Stimulated activated naive CD8-positive, alpha-beta T cell treated with anti-CD3 and anti-CD28 coated beads, Interleukin-15, amount 100 ng/mL, for 72 hours (primary cell): Measurements from ENCODE around the gene C12orf54.
"Not testable (repeated sequence)": the region's sequence is repeated elsewhere in the genome, so short reads cannot be mapped to it uniquely, and the experiment has no call there.

Experiments
- ATAC-seq: fragments of 150-1000 bp; cut with Tn5 transposase; 2 replicates; pipeline ENCODE4 v1.10.0; 2021; ENCODE audit warnings: mild to moderate bottlenecking, moderate library complexity
- DNase-seq, 2 donors: peaks; one replicate each; pipeline ENCODE4 v3.0.0; 2021 to 2022
- H3K27ac Mint-ChIP-seq, 2 donors: one replicate each; pipeline ENCODE4 v1.8.0; 2022; ENCODE audit warnings: mild to moderate bottlenecking in 2 of 2, mixed read lengths in 2 of 2, moderate library complexity in 2 of 2
- H3K27me3 Mint-ChIP-seq: one replicate; pipeline ENCODE4 v1.8.0; 2022; ENCODE audit warnings: mixed read lengths
- H3K4me1 Mint-ChIP-seq: one replicate; pipeline ENCODE4 v1.8.0; 2022; ENCODE audit warnings: mild to moderate bottlenecking, mixed read lengths
- H3K4me3 Mint-ChIP-seq, 2 donors: one replicate each; pipeline ENCODE4 v1.8.0; 2022; ENCODE audit warnings: mild to moderate bottlenecking in 2 of 2, mixed read lengths in 2 of 2, moderate library complexity in 1 of 2
- H3K9me3 Mint-ChIP-seq, 2 donors: one replicate each; pipeline ENCODE4 v1.8.0; 2022; ENCODE audit warnings: mixed read lengths in 2 of 2

C12orf54 gene

GRCh38 chr12:48482930-48483329 lies 632 bp downstream of the C12orf54 start:
- ATAC-seq: no peak
- peaks cover 6% of the 10 kb centered on the region for H3K4me1 Mint-ChIP-seq
- peaks cover 17% of the 10 kb centered on the region for H3K27me3 Mint-ChIP-seq
- H3K9me3 Mint-ChIP-seq: peaks cover 0 to 5% of the 10 kb centered on the region in 2 donors
- H3K4me3 Mint-ChIP-seq: no peak overlapping the region
- DNase-seq: no peak
- H3K27ac Mint-ChIP-seq: no peak overlapping the region

- no peak for DNase-seq
- H3K4me3 Mint-ChIP-seq: no peak overlapping the region
- H3K27ac Mint-ChIP-seq: no peak overlapping the region
- H3K4me1 Mint-ChIP-seq: peaks cover 18% of the 10 kb centered on the region
- H3K27me3 Mint-ChIP-seq: peaks cover 17% of the 10 kb centered on the region
- no peak for ATAC-seq
- H3K9me3 Mint-ChIP-seq: no peaks in the 10 kb centered on the region
Measured at GRCh38 chr12:48486261-48486660, 4.0 kb downstream of the C12orf54 start.

GRCh38 chr12:48486679-48487078 lies 4.4 kb downstream of the C12orf54 start:
- Mint-ChIP-seq H3K4me1 (peaks cover 18% of the 10 kb centered on the region), H3K27ac (no peak overlapping the region), H3K27me3 (peaks cover 17% of the 10 kb centered on the region), H3K4me3 (no peak overlapping the region), H3K9me3 (no peaks in the 10 kb centered on the region)
- ATAC-seq (no peak), DNase-seq (no peak)

GRCh38 chr12:48489012-48489411 lies 6.7 kb downstream of the C12orf54 start:
- peak in 1 of 2 donors; percentile 12 for DNase-seq
- Mint-ChIP-seq H3K27ac (no peak overlapping the region), H3K9me3 (no peaks in the 10 kb centered on the region), H3K27me3 (peaks cover 17% of the 10 kb centered on the region), H3K4me3 (no peak overlapping the region), H3K4me1 (peaks cover 18% of the 10 kb centered on the region)
- peak; percentile 100 for ATAC-seq

GRCh38 chr12:48489456-48489855 lies 7.2 kb downstream of the C12orf54 start:
- H3K27ac Mint-ChIP-seq, DNase-seq, H3K4me3 Mint-ChIP-seq, ATAC-seq, H3K9me3 Mint-ChIP-seq: not testable (repeated sequence)
- Mint-ChIP-seq H3K4me1 (peaks cover 18% of the 10 kb centered on the region), H3K27me3 (peaks cover 17% of the 10 kb centered on the region)

GRCh38 chr12:48500281-48500680 lies 18.0 kb downstream of the C12orf54 start:
- not testable (repeated sequence) for H3K4me1 Mint-ChIP-seq, H3K27ac Mint-ChIP-seq, H3K4me3 Mint-ChIP-seq, H3K27me3 Mint-ChIP-seq, H3K9me3 Mint-ChIP-seq, DNase-seq, ATAC-seq

GRCh38 chr12:48506836-48507235 lies 24.5 kb downstream of the C12orf54 start:
- DNase-seq, ATAC-seq, H3K27ac Mint-ChIP-seq, H3K27me3 Mint-ChIP-seq, H3K4me3 Mint-ChIP-seq, H3K4me1 Mint-ChIP-seq: not testable (repeated sequence)
- H3K9me3 Mint-ChIP-seq: peaks cover 14 to 16% of the 10 kb centered on the region in 2 donors

GRCh38 chr12:48508987-48509386 lies 26.7 kb downstream of the C12orf54 start:
- Mint-ChIP-seq H3K4me1 (peaks cover 10% of the 10 kb centered on the region), H3K9me3 (peaks cover 14 to 16% of the 10 kb centered on the region in 2 donors), H3K4me3 (no peak overlapping the region), H3K27ac (no peak overlapping the region), H3K27me3 (no peaks in the 10 kb centered on the region)
- DNase-seq (no peak), ATAC-seq (no peak)

- Mint-ChIP-seq H3K9me3 (peaks cover 16 to 20% of the 10 kb centered on the region in 2 donors), H3K27ac (no peak overlapping the region), H3K27me3 (no peaks in the 10 kb centered on the region), H3K4me1 (peaks cover 10% of the 10 kb centered on the region), H3K4me3 (no peak overlapping the region)
- DNase-seq (no peak), ATAC-seq (no peak)
Measured at GRCh38 chr12:48510111-48510510, 27.8 kb downstream of the C12orf54 start.

GRCh38 chr12:48512855-48513254 lies 30.6 kb downstream of the C12orf54 start:
- Mint-ChIP-seq H3K4me3 (peak overlapping the region in 1 of 2 donors; percentile 66), H3K27me3 (no peaks in the 10 kb centered on the region), H3K4me1 (peaks cover 10% of the 10 kb centered on the region), H3K27ac (peak overlapping the region in 1 of 2 donors; percentile 30), H3K9me3 (peaks cover 9 to 15% of the 10 kb centered on the region in 2 donors)
- DNase-seq: peak in 1 of 2 donors; percentile 4
- peak; percentile 99 for ATAC-seq

- ATAC-seq (no peak), DNase-seq (no peak)
- peaks cover 10% of the 10 kb centered on the region for H3K4me1 Mint-ChIP-seq
- H3K27me3 Mint-ChIP-seq: no peaks in the 10 kb centered on the region
- H3K27ac Mint-ChIP-seq: no peak overlapping the region
- peaks cover 9 to 11% of the 10 kb centered on the region in 2 donors for H3K9me3 Mint-ChIP-seq
- H3K4me3 Mint-ChIP-seq: no peak overlapping the region
Measured at GRCh38 chr12:48514728-48515127, 32.4 kb downstream of the C12orf54 start.

- ATAC-seq: peak; percentile 40
- not testable (repeated sequence) for H3K27ac Mint-ChIP-seq, H3K4me3 Mint-ChIP-seq, DNase-seq, H3K27me3 Mint-ChIP-seq, H3K4me1 Mint-ChIP-seq, H3K9me3 Mint-ChIP-seq
Measured at GRCh38 chr12:48520381-48520780, 38.1 kb downstream of the C12orf54 start.

- ATAC-seq (no peak), DNase-seq (no peak)
- Mint-ChIP-seq H3K27me3 (no peaks in the 10 kb centered on the region), H3K4me1 (no peaks in the 10 kb centered on the region), H3K27ac (peak within 1 kb of the TSS in 1 of 2 donors; percentile 49), H3K4me3 (no peak within 1 kb of the TSS), H3K9me3 (no peaks in the 10 kb centered on the region)
Measured at GRCh38 chr12:48525332-48525731, 43.0 kb downstream of the C12orf54 start, which contains the start of gene OR8S1. TSS of gene OR8S1 (plus strand) at chr12:48525632. CDS start at chr12:48525632, 0 bp downstream.

GRCh38 chr12:48527891-48528670 lies 45.8 kb downstream of the C12orf54 start:
- no peak for ATAC-seq

GRCh38 chr12:48532601-48533000 lies 50.3 kb downstream of the C12orf54 start:
- H3K4me3 Mint-ChIP-seq: peak overlapping the region; percentile 0 to 13
- ATAC-seq: no peak
- no peak for DNase-seq

More at GRCh38 chr12:48527891-48528670, 45.8 kb downstream of the C12orf54 start:
- peak overlapping the region in 1 of 2 donors; percentile 9 for H3K27ac Mint-ChIP-seq
- H3K27me3 Mint-ChIP-seq: no peaks in the 10 kb centered on the region
- H3K9me3 Mint-ChIP-seq: no peaks in the 10 kb centered on the region
- H3K4me1 Mint-ChIP-seq: peaks cover 19% of the 10 kb centered on the region
- DNase-seq: no peak
- H3K4me3 Mint-ChIP-seq: no peak overlapping the region

GRCh38 chr12:48536602-48537001 lies 54.3 kb downstream of the C12orf54 start:
- H3K27me3 Mint-ChIP-seq: no peaks in the 10 kb centered on the region
- ATAC-seq (no peak), DNase-seq (no peak)
- peaks cover 4 to 10% of the 10 kb centered on the region in 2 donors for H3K9me3 Mint-ChIP-seq
- H3K27ac Mint-ChIP-seq: no peak overlapping the region
- no peak overlapping the region for H3K4me3 Mint-ChIP-seq
- peaks cover 49% of the 10 kb centered on the region for H3K4me1 Mint-ChIP-seq

More at GRCh38 chr12:48532601-48533000, 50.3 kb downstream of the C12orf54 start:
- peak overlapping the region in 1 of 2 donors; percentile 88 for H3K27ac Mint-ChIP-seq
- H3K9me3 Mint-ChIP-seq: peaks cover 0 to 10% of the 10 kb centered on the region in 2 donors
- H3K4me1 Mint-ChIP-seq: peaks cover 24% of the 10 kb centered on the region
- H3K27me3 Mint-ChIP-seq: no peaks in the 10 kb centered on the region
